H9 (cell line): ENCODE data around the gene TNIK. TPM values are rescaled to one million over a fixed set of nuclear protein-coding genes. Genes with fewer than 3 reads are reported as not detected.

Source experiments
- DNase-seq: peaks from one replicate; pipeline ENCODE4 v3.0.0-alpha.2; 2017
- H2AFZ ChIP-seq: one replicate; pipeline ENCODE4 v1.6.1; 2013; ENCODE audit warnings: mild to moderate bottlenecking, low read length, control low read depth, moderate library complexity
- H2AK5ac ChIP-seq: 2 replicates; pipeline ENCODE4 v1.6.1; 2013; ENCODE audit warnings: low read length, control low read depth, mixed read lengths; ENCODE audit not compliant: insufficient read length
- H2BK120ac ChIP-seq: one replicate; pipeline ENCODE4 v1.6.1; 2013; ENCODE audit warnings: low read depth, mild to moderate bottlenecking, low read length, control low read depth, inconsistent platforms; ENCODE audit not compliant: poor library complexity, severe bottlenecking
- H2BK12ac ChIP-seq: 2 replicates; pipeline ENCODE4 v1.6.1; 2013; ENCODE audit warnings: low read length, control low read depth, mixed read lengths, low read depth; ENCODE audit not compliant: insufficient read length
- H2BK15ac ChIP-seq: 2 replicates; pipeline ENCODE4 v1.6.1; 2013; ENCODE audit warnings: low read depth, low read length, control low read depth
- H2BK20ac ChIP-seq: one replicate; pipeline ENCODE4 v1.6.1; 2013; ENCODE audit warnings: low read depth, mild to moderate bottlenecking, low read length, control low read depth, inconsistent platforms; ENCODE audit not compliant: poor library complexity, severe bottlenecking
- H2BK5ac ChIP-seq: 2 replicates; pipeline ENCODE4 v1.6.1; 2013; ENCODE audit warnings: low read length, control low read depth, mixed read lengths; ENCODE audit not compliant: insufficient read length
- H3K14ac ChIP-seq: 2 replicates; pipeline ENCODE4 v1.6.1; 2013; ENCODE audit warnings: low read length, control low read depth; ENCODE audit not compliant: insufficient read depth
- H3K18ac ChIP-seq: 2 replicates; pipeline ENCODE4 v1.6.1; 2013; ENCODE audit warnings: low read depth, mild to moderate bottlenecking, mixed read lengths, low read length, control low read depth; ENCODE audit not compliant: insufficient read length
- H3K23ac ChIP-seq: 2 replicates; pipeline ENCODE4 v1.6.1; 2013; ENCODE audit warnings: low read length, control low read depth, mixed read lengths, low read depth; ENCODE audit not compliant: insufficient read length
- H3K23me2 ChIP-seq: 2 replicates; pipeline ENCODE4 v1.6.1; 2013; ENCODE audit warnings: low read depth, mild to moderate bottlenecking, mixed read lengths, low read length, control low read depth; ENCODE audit not compliant: insufficient read length, poor library complexity, severe bottlenecking
- H3K27ac ChIP-seq: 2 replicates; pipeline ENCODE4 v1.5.1; 2013; ENCODE audit warnings: low read length, control low read depth, mixed read lengths, low read depth; ENCODE audit not compliant: insufficient read length
- H3K27me3 ChIP-seq: 2 replicates; pipeline ENCODE4 v1.6.1; 2013; ENCODE audit warnings: low read length, control low read depth, inconsistent platforms; ENCODE audit not compliant: insufficient read depth
- H3K4ac ChIP-seq: 2 replicates; pipeline ENCODE4 v1.6.1; 2013; ENCODE audit warnings: low read depth, mild to moderate bottlenecking, control low read depth, inconsistent platforms, low read length, moderate library complexity
- H3K4me1 ChIP-seq: 2 replicates; pipeline ENCODE4 v1.6.1; 2013; ENCODE audit warnings: low read length, control low read depth, inconsistent platforms; ENCODE audit not compliant: insufficient read depth
- H3K4me2 ChIP-seq: 2 replicates; pipeline ENCODE4 v1.6.1; 2013; ENCODE audit warnings: low read length, control low read depth, mixed read lengths; ENCODE audit not compliant: insufficient read length, insufficient read depth
- H3K56ac ChIP-seq: 2 replicates; pipeline ENCODE4 v1.6.1; 2013; ENCODE audit warnings: low read depth, mild to moderate bottlenecking, mixed read lengths, low read length, control low read depth; ENCODE audit not compliant: insufficient read length
- H3K79me1 ChIP-seq: 2 replicates; pipeline ENCODE4 v1.6.1; 2013; ENCODE audit warnings: low read depth, mild to moderate bottlenecking, moderate library complexity, low read length, control low read depth, inconsistent platforms; ENCODE audit not compliant: insufficient read depth, poor library complexity, severe bottlenecking
- H3K79me2 ChIP-seq: 2 replicates; pipeline ENCODE4 v1.6.1; 2013; ENCODE audit warnings: low read length, control low read depth, inconsistent platforms; ENCODE audit not compliant: insufficient read depth
- H3K9ac ChIP-seq: 2 replicates; pipeline ENCODE4 v1.6.1; 2013; ENCODE audit warnings: low read length, control low read depth, mixed read lengths; ENCODE audit not compliant: insufficient read length; ENCODE audit errors: extremely low read depth
- H3K9me3 ChIP-seq: one replicate; pipeline ENCODE4 v1.6.1; 2013; ENCODE audit warnings: low read depth, low read length, inconsistent platforms; ENCODE audit not compliant: control insufficient read depth
- H3T11ph ChIP-seq: one replicate; pipeline ENCODE4 v1.6.1; 2013; ENCODE audit warnings: mild to moderate bottlenecking, low read length, control low read depth, inconsistent platforms
- H4K20me1 ChIP-seq: one replicate; pipeline ENCODE4 v1.6.1; 2013; ENCODE audit not compliant: control insufficient read depth, insufficient read length, insufficient read depth
- H4K5ac ChIP-seq: 2 replicates; pipeline ENCODE4 v1.6.1; 2013; ENCODE audit warnings: low read depth, mild to moderate bottlenecking, mixed read lengths, low read length, control low read depth; ENCODE audit not compliant: insufficient read length
- H4K8ac ChIP-seq: replicated peaks from 2 replicates; pipeline ENCODE4 v1.6.1; 2013; ENCODE audit warnings: low read length, control low read depth, mixed read lengths, low read depth; ENCODE audit not compliant: insufficient read length
- H4K91ac ChIP-seq: 2 replicates; pipeline ENCODE4 v1.6.1; 2013; ENCODE audit warnings: low read depth, mild to moderate bottlenecking, moderate library complexity, mixed read lengths, low read length, control low read depth; ENCODE audit not compliant: insufficient read length
- H3K27ac Mint-ChIP-seq, 3 experiments: 2 replicates in 2 of 3; 3 replicates in 1 of 3; pipeline ENCODE4 v1.8.0; 2020 to 2021; ENCODE audit warnings: mixed read lengths in 3 of 3, mild to moderate bottlenecking in 1 of 3, moderate library complexity in 1 of 3
- H3K27me3 Mint-ChIP-seq: 2 replicates; pipeline ENCODE4 v1.8.0; 2021; ENCODE audit warnings: low read depth, mild to moderate bottlenecking, moderate library complexity, mixed read lengths
- H3K36me3 Mint-ChIP-seq, 3 experiments: 2 replicates in 2 of 3; 3 replicates in 1 of 3; pipeline ENCODE4 v1.8.0; 2020 to 2021; ENCODE audit warnings: low read depth in 3 of 3, mixed read lengths in 3 of 3; ENCODE audit not compliant: insufficient read depth in 1 of 3
- H3K4me1 Mint-ChIP-seq, 2 experiments: 2 replicates each; pipeline ENCODE4 v1.8.0; 2020; ENCODE audit warnings: mixed read lengths in 2 of 2
- H3K4me3 Mint-ChIP-seq, 2 experiments: 2 replicates in 1 of 2; 3 replicates in 1 of 2; pipeline ENCODE4 v1.8.0; 2020 to 2021; ENCODE audit warnings: mild to moderate bottlenecking in 2 of 2, mixed read lengths in 2 of 2, moderate library complexity in 1 of 2
- H3K9me3 Mint-ChIP-seq, 2 experiments: 2 replicates in 1 of 2; 3 replicates in 1 of 2; pipeline ENCODE4 v1.8.0; 2020; ENCODE audit warnings: mild to moderate bottlenecking in 2 of 2, mixed read lengths in 2 of 2, moderate library complexity in 1 of 2
- CTCF ChIP-seq: fragments of 200-600 bp; sonication (generic); conservative IDR thresholded peaks from 3 replicates; pipeline ENCODE4 v1.8.0; 2021; ENCODE audit warnings: antibody characterized with exemption, mild to moderate bottlenecking
- WGBS: extraction: QIAGEN DNeasy Blood & Tissue Kit; methylation state at CpG from one replicate; pipeline ENCODE4 v1.1.7; 2013; ENCODE audit warnings: missing lambda C conversion rate, low lambda C conversion rate, mixed read lengths; ENCODE audit not compliant: insufficient read length; ENCODE audit errors: extremely low coverage; 5-methylcytosine and 5-hydroxymethylcytosine counted together
- total RNA-seq: library from RNA; stranded (reverse); gene quantifications from 2 replicates; pipeline ENCODE4 v1.2.1, GENCODE V29; 2021

TNIK gene
- total RNA-seq, 1 experiment from 2014 or later, result 15.9 TPM

GRCh38 chr3:171297951-171298350, 162.3 kb downstream of the TNIK start:
- no peak overlapping the region for H4K8ac ChIP-seq
- no peaks in the 10 kb centered on the region for H4K20me1 ChIP-seq
- no peaks in the 10 kb centered on the region; the same call in 1 of the 2 replicates for H3K27me3 Mint-ChIP-seq
- H3K79me1 ChIP-seq, result no peaks in the 10 kb centered on the region
- H4K91ac ChIP-seq, result no peak overlapping the region
- no peak overlapping the region for H3K9ac ChIP-seq
- H2BK5ac ChIP-seq, result no peak overlapping the region
- no peak overlapping the region for H3K27ac Mint-ChIP-seq
- no peak overlapping the region for H3T11ph ChIP-seq
- H2AK5ac ChIP-seq, result no peak overlapping the region
- peaks cover 13% of the 10 kb centered on the region in 2 experiments for H3K4me1 Mint-ChIP-seq
- no peak overlapping the region for H3K56ac ChIP-seq
- H3K4me2 ChIP-seq, result no peak overlapping the region
- no peak overlapping the region for H4K5ac ChIP-seq
- H3K23me2 ChIP-seq, result no peaks in the 10 kb centered on the region
- no peaks in the 10 kb centered on the region; a peak in 2 of 7 replicates for H3K36me3 Mint-ChIP-seq
- no peak for TF ChIP-seq CTCF
- DNase-seq, result no peak
- no peak overlapping the region for H2BK20ac ChIP-seq
- H3K18ac ChIP-seq, result no peak overlapping the region
- H3K23ac ChIP-seq, result no peak overlapping the region
- no peaks in the 10 kb centered on the region; the same call in 1 of the 2 replicates for H3K4me1 ChIP-seq
- no peaks in the 10 kb centered on the region for H3K27me3 ChIP-seq
- H3K4me3 Mint-ChIP-seq, result no peak overlapping the region
- H2AFZ ChIP-seq, result no peak overlapping the region
- H3K9me3 Mint-ChIP-seq, result no peaks in the 10 kb centered on the region
- H3K79me2 ChIP-seq, result peaks cover 2% of the 10 kb centered on the region; the same call in 1 of the 2 replicates
- H3K14ac ChIP-seq, result no peak overlapping the region
- no peak overlapping the region for H2BK12ac ChIP-seq
- no peak overlapping the region for H2BK120ac ChIP-seq
- no peaks in the 10 kb centered on the region for H3K9me3 ChIP-seq
- H3K27ac ChIP-seq, result no peak overlapping the region
- no CpG with 5 or more reads among the region's 1 CpG for WGBS
- no peak overlapping the region for H3K4ac ChIP-seq
- H2BK15ac ChIP-seq, result no peak overlapping the region
